ENCODE data around the gene ORAI3.
A peak's percentile ranks its signal among the peaks of the same experiment; 100 is the strongest.

ORAI3 gene

GRCh38 chr16:30971298-30971697 lies 22.4 kb downstream of the ORAI3 start:
- no peak for DNase-seq

DNA sequence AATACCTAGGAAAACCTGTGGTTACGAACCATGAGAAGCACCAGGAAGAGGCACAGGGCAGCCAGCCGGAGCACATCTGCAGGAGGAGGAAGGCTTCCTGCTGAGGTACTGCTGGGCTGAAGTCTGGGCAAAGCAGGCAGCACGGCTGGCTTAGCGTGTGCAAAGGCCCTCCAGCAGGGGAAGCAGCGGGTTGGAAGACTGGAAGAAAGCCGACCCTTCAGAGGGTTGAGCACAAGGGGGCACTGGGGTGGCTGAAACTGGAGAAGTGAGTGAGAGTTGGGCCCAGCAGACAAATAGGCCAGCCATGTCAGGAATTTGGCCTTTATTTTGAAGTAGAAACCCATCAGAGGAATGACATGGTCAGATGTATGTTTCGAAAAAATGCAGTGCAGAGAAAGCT lies 24.0 kb downstream of the ORAI3 start:
- DNase-seq: no peak

DNA sequence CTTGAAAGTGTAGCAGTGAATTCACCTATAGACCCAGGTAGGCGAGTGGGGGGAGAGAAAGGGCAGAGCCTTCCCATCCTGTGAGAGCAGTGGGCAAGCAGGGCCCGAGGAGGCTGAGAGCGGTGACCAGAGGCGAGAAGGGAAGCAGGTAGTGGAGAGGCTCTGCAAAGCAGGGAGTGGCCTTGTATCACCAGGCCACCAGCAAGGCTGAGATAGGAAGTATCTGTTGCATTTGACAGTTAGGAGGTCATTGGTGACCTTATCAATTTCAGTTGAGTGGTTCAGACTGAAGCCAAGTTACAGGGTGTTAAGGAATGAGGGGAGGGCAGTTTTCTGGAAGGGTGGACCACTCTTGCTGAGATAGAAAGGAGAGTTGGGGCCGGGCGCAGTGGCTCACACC lies 25.5 kb downstream of the ORAI3 start:
- no peak for DNase-seq

- no peak for DNase-seq
These were observed 27.6 kb downstream of the ORAI3 start for GRCh38 chr16:30976486-30976885.

DNA sequence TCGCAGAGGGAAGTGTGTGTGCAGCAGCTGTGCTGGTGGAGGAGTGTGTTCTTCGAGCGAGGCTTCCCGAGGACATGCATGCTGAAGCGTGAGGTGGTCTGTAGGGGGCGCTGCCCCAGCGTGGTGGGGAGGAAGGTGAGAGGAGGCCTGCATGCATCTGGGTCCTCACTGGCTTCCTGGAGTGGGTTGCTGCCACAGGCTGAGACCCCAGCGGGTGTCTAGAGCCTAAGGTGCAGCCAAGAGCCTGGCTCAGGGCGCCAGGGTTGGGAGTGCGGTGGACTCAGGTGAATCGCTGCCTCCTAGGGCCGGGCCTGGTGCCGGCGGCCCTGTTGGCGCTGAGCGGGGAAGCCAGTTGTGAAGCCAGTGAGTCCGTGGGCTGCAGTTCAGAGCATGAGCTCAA lies 28.6 kb downstream of the ORAI3 start:
- peak in 1 of 4 experiments; percentile 52 for DNase-seq

- DNase-seq: no peak
These were observed 30.5 kb downstream of the ORAI3 start for GRCh38 chr16:30979170-30980022.

DNA sequence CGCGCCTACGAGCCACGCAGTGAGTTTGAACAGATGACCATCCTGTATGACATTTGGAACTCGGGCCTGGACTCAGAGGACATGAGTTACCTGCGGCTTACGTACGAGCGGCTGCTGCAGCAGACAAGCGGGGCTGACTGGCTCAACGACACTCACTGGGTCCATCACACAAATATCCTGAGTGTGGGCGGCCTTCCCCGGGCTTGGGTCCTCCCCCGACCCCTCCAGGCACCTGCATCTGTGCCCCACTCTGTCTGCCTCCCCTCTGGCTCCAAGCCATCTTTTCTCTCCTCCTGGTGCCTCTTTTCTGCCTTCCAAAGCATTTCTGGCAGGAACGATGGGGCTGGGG lies 31.1 kb downstream of the ORAI3 start:
- DNase-seq: no peak

GRCh38 chr16:30980434-30980833 lies 31.6 kb downstream of the ORAI3 start:
- no peak for DNase-seq

DNA sequence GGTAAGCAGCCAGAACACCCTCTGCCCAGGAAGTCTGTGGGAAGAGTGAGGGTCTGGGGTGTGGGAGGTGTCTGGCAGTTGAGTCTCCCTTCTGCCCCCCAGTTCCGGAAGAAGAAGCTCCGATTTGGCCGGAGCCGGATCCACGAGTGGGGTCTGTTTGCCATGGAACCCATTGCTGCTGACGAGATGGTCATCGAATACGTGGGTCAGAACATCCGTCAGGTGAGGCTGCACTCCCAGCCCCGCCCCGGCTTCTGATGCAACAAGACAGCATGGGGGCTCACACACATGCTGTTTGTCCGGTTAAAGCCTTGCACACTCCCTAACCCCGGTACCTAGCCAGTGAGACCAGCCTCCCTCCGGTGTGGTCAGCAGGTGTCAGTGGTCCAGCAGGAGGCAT lies 32.1 kb downstream of the ORAI3 start:
- DNase-seq: no peak

DNA sequence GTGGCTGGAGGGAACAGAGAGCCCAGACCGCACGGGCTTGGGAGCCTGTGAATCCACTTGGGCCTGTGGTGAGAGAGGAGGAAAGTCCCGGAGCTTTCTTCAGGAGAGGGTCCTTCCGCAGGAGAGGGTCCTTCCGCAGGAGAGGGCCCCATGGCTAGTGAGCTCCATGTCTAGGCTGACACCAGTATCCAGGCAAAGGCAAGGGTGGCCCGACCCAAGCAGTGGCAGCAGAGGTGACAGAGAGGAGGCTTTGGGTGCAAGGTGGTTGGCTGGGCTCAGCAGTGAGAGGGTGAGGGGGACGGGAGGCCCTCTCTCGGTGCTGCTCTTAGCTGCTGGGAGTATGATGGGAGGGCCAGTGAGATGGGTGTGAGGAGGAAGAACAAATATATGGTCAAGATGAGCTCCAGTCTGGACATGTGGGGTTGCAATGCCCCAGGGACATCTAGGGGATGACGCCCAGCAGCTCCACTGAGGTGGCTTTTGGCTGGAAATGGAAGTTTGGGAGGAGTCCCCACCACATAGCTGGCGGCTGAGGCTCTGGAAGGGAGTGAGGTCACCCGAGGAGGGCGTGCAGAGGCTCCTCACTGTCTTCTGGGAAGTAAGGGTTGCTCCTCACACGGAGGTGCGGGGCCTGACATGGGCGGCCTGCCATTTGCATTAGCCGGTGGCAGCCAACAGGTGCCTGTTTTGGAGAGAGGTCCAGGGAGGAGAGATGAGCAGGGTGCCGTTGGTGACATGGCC lies 33.9 kb downstream of the ORAI3 start:
- DNase-seq: no peak

GRCh38 chr16:30983289-30983889 lies 34.5 kb downstream of the ORAI3 start:
- no peak for DNase-seq

- DNase-seq: no peak
These were observed 35.2 kb downstream of the ORAI3 start for GRCh38 chr16:30983898-30984610.

GRCh38 chr16:30984669-30985400 lies 36.0 kb downstream of the ORAI3 start, which contains the start of gene HSD3B7:
TSS of gene HSD3B7 (plus strand) at chr16:30985207. CDS start at chr16:30985659, 452 bp downstream.
- peak; percentile 87 to 96 (median 94) for DNase-seq

DNA sequence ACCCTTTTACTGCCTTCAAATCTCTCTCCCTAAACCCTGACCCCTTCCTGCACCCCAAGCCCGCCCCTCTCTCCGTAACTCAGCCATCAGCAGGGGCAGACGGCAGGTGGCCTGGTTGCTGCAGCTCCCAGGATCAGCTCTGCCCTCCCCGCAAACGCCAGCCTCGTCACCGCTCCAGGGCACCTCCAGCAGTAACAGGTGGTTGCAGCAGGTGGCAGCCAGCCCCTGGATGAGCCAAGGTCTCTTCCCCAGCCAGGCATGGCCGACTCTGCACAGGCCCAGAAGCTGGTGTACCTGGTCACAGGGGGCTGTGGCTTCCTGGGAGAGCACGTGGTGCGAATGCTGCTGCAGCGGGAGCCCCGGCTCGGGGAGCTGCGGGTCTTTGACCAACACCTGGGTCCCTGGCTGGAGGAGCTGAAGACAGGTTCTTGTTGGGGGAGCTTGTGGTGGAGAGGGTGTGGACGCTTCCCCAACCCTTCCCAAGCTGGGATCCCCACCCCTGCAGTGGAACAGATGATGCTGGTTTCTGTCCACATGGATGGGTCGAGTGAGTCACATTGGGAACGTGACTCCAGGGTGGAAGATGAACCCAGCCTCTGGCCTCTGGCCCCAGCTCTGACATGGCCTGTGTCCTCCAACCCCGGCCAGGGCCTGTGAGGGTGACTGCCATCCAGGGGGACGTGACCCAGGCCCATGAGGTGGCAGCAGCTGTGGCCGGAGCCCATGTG lies 36.7 kb downstream of the ORAI3 start:
- DNase-seq: peak in 2 of 4 experiments; percentile 42 to 51

DNA sequence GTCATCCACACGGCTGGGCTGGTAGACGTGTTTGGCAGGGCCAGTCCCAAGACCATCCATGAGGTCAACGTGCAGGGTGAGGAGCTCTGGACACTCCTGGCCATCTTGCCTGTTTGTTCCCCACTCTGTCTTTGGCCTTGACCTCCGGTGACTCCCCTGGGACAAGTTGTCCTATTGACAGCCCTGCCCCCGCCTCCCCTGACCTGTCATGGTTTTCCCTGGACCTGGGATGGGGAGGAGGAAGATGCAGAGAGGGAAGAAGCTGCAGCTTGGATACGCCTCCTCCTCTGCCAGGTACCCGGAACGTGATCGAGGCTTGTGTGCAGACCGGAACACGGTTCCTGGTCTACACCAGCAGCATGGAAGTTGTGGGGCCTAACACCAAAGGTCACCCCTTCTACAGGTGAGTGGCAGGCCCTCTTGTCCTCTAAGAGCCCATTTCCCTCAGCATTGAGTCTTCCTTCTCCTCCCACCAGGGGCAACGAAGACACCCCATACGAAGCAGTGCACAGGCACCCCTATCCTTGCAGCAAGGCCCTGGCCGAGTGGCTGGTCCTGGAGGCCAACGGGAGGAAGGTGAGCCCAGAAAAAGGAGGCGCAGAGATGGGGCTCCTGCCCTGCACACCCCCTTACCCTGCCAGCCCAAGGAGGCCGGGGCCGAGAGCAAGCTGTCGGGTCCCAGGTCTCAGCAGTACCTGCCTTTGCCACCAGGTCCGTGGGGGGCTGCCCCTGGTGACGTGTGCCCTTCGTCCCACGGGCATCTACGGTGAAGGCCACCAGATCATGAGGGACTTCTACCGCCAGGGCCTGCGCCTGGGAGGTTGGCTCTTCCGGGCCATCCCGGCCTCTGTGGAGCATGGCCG lies 37.5 kb downstream of the ORAI3 start:
- no peak for DNase-seq

GRCh38 chr16:30987581-30988190 lies 38.8 kb downstream of the ORAI3 start:
- DNase-seq: no peak

DNA sequence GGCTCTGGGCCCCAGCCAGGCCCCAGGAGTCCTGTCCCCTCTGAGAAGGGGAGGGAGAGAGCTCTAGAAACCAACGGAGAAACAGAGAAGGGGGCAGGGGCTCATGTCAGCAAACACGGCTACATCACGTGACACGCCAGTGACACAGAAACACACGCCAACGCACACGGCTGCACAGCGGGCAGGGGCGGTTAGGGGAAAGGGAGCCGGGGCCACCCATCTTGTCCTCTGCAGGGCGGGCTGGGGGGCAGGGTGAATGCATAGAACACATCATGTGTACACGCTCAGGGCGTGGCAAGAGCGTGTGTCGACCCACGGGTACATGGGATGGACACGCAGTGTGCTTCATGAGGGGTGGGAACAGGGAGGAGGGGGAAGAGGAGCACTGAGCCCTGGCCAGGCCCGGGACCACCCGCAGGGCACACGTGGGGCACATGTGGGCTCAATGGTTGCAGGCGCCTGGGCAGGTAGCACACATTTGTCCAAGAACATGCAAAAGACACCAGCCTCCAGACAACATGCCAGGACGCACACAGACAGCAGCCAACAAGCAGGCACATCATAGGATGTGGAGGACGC lies 40.7 kb downstream of the ORAI3 start:
- no peak for DNase-seq

DNA sequence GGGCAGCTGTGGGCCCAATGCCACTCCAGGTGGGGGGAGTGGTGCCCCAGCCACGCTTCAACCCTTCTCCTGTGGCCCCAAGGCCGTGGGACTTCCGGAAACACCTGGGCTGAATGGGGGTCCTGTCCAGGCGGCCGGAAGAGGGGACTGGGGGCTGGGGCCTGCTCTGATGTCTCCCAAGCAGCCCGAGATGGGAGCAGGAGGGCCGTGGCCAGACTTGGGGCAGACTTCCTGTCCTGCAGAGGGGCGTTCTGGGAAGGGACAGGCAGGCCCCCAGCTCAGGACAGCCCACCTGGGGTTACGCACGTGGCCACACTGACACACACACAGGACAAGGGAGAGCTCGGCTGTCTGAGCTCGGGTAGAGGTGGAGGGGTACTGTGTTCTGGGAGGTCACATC lies 41.2 kb downstream of the ORAI3 start:
- DNase-seq: no peak

- no peak for DNase-seq
These were observed 42.2 kb downstream of the ORAI3 start for GRCh38 chr16:30991052-30991451.

Measured in suppressor macrophage (primary cell).